ENCODE measurements around the gene AIFM3. TPM values are rescaled to one million over a fixed set of nuclear protein-coding genes. Genes with fewer than 3 reads are reported as not detected.
"Not testable (repeated sequence)": the region's sequence is repeated elsewhere in the genome, so short reads cannot be mapped to it uniquely, and the experiment has no call there.

The AIFM3 gene
- total and polyA plus RNA-seq, 2 of the 4 experiments (the other 2 are of a cell fraction), result 0.09 to 0.18 TPM

DNA sequence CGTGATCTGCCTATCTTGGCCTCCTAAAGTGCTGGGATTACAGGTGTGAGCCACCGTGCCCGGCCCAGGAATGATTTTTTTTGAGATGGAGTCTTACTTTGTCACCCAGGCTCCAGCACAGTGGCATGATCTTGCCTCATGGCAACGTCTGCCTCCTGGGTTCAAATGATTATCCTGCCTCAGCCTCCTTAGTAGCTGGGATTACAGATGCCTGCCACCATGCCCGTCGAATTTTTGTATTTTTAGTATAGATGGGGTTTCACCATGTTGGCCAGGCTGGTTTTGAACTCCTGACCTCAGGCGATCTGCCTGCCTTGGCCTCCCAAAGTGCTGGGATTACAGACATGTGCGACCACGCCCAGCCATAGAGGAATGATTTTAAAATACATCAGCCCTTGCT is 32.0 kb upstream of the AIFM3 start:
- H2AK9ac ChIP-seq (replicated peaks; ENCODE audit: low read depth, low read length, poor library complexity); H2AFZ ChIP-seq (replicated peaks; ENCODE audit: low read length, poor library complexity); H2BK20ac ChIP-seq (ENCODE audit: low read depth, low read length); in situ Hi-C loops (cut with MboI; ENCODE audit: low sequenced_read_pairs); intact Hi-C loops (cut with micrococcal nuclease); H3K4me2 ChIP-seq (ENCODE audit: low read depth, low read length); H3K9ac ChIP-seq (ENCODE audit: low read depth, low read length); BruUV-seq (replicated peaks); H3K4me3 ChIP-seq (ENCODE audit: insufficient read depth, low read depth, low read length); H3K4ac ChIP-seq (ENCODE audit: low read depth, low read length); H2BK15ac ChIP-seq (ENCODE audit: low read depth, low read length); H4K8ac ChIP-seq (ENCODE audit: low read depth in 2 of 2, low read length in 2 of 2); H2BK120ac ChIP-seq (ENCODE audit: low read depth, low read length); dilution Hi-C loops (cut with HindIII; ENCODE audit: low sequenced_read_pairs, unreplicated experiment); H4K91ac ChIP-seq (ENCODE audit: insufficient read depth, low read depth, low read length); H2AK5ac ChIP-seq (ENCODE audit: low read depth, low read length); H2BK5ac ChIP-seq (ENCODE audit: low read depth, low read length, poor library complexity, severe bottlenecking); H3K4me1 ChIP-seq (ENCODE audit: control insufficient read depth, insufficient read depth, low read length); H3K56ac ChIP-seq (ENCODE audit: extremely low read depth, insufficient read depth, low read length); H3K23ac ChIP-seq (ENCODE audit: low read depth, low read length); H3K27ac ChIP-seq (ENCODE audit: insufficient read depth, low read length); H4K5ac ChIP-seq (ENCODE audit: low read depth, low read length); H3K27me3 ChIP-seq (ENCODE audit: control insufficient read depth, insufficient read depth, low read length); H3K9me3 ChIP-seq (ENCODE audit: control insufficient read depth, insufficient read depth, low read length); CTCF ChIA-PET; H3K18ac ChIP-seq (ENCODE audit: low read depth, low read length); ATAC-seq (ENCODE audit: low read depth); H3K14ac ChIP-seq (replicated peaks; ENCODE audit: low read depth, low read length); DNase-seq: not testable (repeated sequence)
- Histone ChIP-seq H3K36me3 (ENCODE audit: control insufficient read depth, insufficient read depth, low read length) (peaks cover 28% of the 10 kb centered on the region), H3K79me1 (ENCODE audit: low read depth in 1 of 2, low read length in 2 of 2) (peaks cover 13 to 65% of the 10 kb centered on the region in 2 experiments), H3K9me1 (ENCODE audit: insufficient read depth, low read length) (peaks cover 22% of the 10 kb centered on the region), H4K20me1 (ENCODE audit: insufficient read depth, low read length) (peaks cover 94% of the 10 kb centered on the region)
- POLR2A ChIA-PET (ENCODE audit: unreplicated experiment), result interaction anchor here (0.6 kb wide), 1 partner anchor 12 kb away, joined by 4 read pairs; no protein-coding TSS in a partner anchor
- WGBS, 2 experiments (ENCODE audit: extremely low coverage in 2 of 2, insufficient read length in 1 of 2), result 92% methylated on average over 2 of the region's 9 CpGs; no CpG with 5 or more reads in 1 of the 2 experiments

DNA sequence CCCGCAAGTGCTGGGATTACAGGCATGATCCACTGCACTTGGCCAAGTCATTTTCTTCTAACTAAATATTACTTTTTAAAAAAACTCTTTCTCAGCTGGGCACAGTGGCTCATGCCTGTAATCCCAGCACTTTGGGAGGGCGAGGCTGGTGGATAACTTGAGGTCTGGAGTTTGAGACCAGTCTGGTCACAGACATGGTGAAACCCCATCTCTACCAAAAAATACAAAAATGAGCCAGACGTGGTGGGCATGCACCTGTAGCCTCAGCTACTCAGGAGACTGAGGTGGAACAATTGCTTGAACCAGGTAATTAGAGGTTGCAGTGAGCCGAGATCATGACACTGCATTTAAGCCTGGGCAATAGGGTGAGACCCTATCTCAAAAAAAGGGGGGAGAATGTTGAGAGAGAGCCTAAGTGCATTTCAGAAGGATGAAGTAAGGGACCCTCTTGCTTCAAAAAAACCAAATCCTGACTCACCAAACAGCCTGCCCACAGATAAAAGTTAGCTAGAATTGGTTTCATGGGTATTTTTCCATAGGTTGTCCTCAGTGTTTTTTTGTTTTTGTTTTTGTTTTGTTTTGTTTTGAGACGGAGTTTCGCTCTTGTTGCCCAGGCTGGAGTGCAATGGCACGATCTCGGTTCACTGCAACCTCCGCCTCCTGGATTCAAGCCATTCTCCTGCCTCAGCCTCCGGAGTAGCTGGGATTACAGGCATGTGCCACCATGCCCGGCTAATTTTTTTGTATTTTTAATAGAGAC is 31.1 kb upstream of the AIFM3 start:
- peaks cover 30% of the 10 kb centered on the region for H3K36me3 ChIP-seq (ENCODE audit: control insufficient read depth, insufficient read depth, low read length)
- H3K4me3 ChIP-seq (ENCODE audit: insufficient read depth, low read depth, low read length); H4K91ac ChIP-seq (ENCODE audit: insufficient read depth, low read depth, low read length); H2BK15ac ChIP-seq (ENCODE audit: low read depth, low read length); H3K9me3 ChIP-seq (ENCODE audit: control insufficient read depth, insufficient read depth, low read length); H2AK9ac ChIP-seq (replicated peaks; ENCODE audit: low read depth, low read length, poor library complexity); H3K4me2 ChIP-seq (ENCODE audit: low read depth, low read length); H3K9ac ChIP-seq (ENCODE audit: low read depth, low read length); H2BK20ac ChIP-seq (ENCODE audit: low read depth, low read length); dilution Hi-C loops (cut with HindIII; ENCODE audit: low sequenced_read_pairs, unreplicated experiment); H2BK120ac ChIP-seq (ENCODE audit: low read depth, low read length); H2AFZ ChIP-seq (replicated peaks; ENCODE audit: low read length, poor library complexity); H3K18ac ChIP-seq (ENCODE audit: low read depth, low read length); H4K5ac ChIP-seq (ENCODE audit: low read depth, low read length); H3K14ac ChIP-seq (replicated peaks; ENCODE audit: low read depth, low read length); H3K23ac ChIP-seq (ENCODE audit: low read depth, low read length); H3K4ac ChIP-seq (ENCODE audit: low read depth, low read length); ATAC-seq (ENCODE audit: low read depth); BruUV-seq (replicated peaks); H3K27ac ChIP-seq (ENCODE audit: insufficient read depth, low read length); H2BK5ac ChIP-seq (ENCODE audit: low read depth, low read length, poor library complexity, severe bottlenecking); H3K56ac ChIP-seq (ENCODE audit: extremely low read depth, insufficient read depth, low read length); CTCF ChIA-PET; H3K27me3 ChIP-seq (ENCODE audit: control insufficient read depth, insufficient read depth, low read length); H2AK5ac ChIP-seq (ENCODE audit: low read depth, low read length); in situ Hi-C loops (cut with MboI; ENCODE audit: low sequenced_read_pairs); intact Hi-C loops (cut with micrococcal nuclease); POLR2A ChIA-PET (ENCODE audit: unreplicated experiment); H4K8ac ChIP-seq (ENCODE audit: low read depth in 2 of 2, low read length in 2 of 2); DNase-seq: not testable (repeated sequence)
- H3K79me1 ChIP-seq (ENCODE audit: low read depth in 1 of 2, low read length in 2 of 2), result peaks cover 17 to 66% of the 10 kb centered on the region in 2 experiments
- peaks cover 94% of the 10 kb centered on the region for H4K20me1 ChIP-seq (ENCODE audit: insufficient read depth, low read length)
- WGBS, 2 experiments (ENCODE audit: extremely low coverage in 2 of 2, insufficient read length in 1 of 2), result 98% methylated on average over 7 of the region's 11 CpGs; no CpG with 5 or more reads in 1 of the 2 experiments
- peaks cover 22% of the 10 kb centered on the region for H3K9me1 ChIP-seq (ENCODE audit: insufficient read depth, low read length)
- peaks cover 10% of the 10 kb centered on the region for H3K4me1 ChIP-seq (ENCODE audit: control insufficient read depth, insufficient read depth, low read length)

All from IMR-90 (cell line).